Thyroid gland (tissue), 4 donors: ENCODE results near the gene STX16. TPM values are rescaled to one million over a fixed set of nuclear protein-coding genes. Genes with fewer than 3 reads are reported as not detected.
"Not testable (repeated sequence)": the region's sequence is repeated elsewhere in the genome, so short reads cannot be mapped to it uniquely, and the experiment has no call there.

ENCODE experiments used
- DNase-seq, 2 donors: peaks; one replicate each; pipeline ENCODE4 v3.0.0-alpha.2; 2019
- H3K27ac ChIP-seq, 3 donors: fragments of 200-600 bp; sonication (generic); 1 replicate in 2 of 3; 2 replicates in 1 of 3; pipeline ENCODE4 v1.5.1; 2016 to 2019; ENCODE audit warnings: mild to moderate bottlenecking in 1 of 3, moderate library complexity in 1 of 3
- H3K27me3 ChIP-seq: fragments of 200-600 bp; sonication (generic); one replicate; pipeline ENCODE4 v1.5.1; 2019
- H3K36me3 ChIP-seq, 2 donors: fragments of 200-600 bp; sonication (generic); one replicate each; pipeline ENCODE4 v1.5.1; 2016 to 2019
- H3K4me1 ChIP-seq, 2 donors: fragments of 200-600 bp; sonication (generic); one replicate each; pipeline ENCODE4 v1.5.1; 2017 to 2019
- H3K4me3 ChIP-seq, 3 donors: fragments of 200-600 bp; sonication (generic); replicated peaks in 1 of 3; 1 replicate in 2 of 3; 2 replicates in 1 of 3; pipeline ENCODE4 v1.5.1; 2016; ENCODE audit warnings: mild to moderate bottlenecking in 1 of 3
- H3K9me3 ChIP-seq: fragments of 200-600 bp; sonication (generic); one replicate; pipeline ENCODE4 v1.5.1; 2017
- CTCF ChIP-seq, 6 experiments: fragments of 200-600 bp in 3 of 6; fragments of 450-650 bp in 3 of 6; sonication (generic) in 3 of 6; IDR thresholded peaks; one replicate each; pipeline ENCODE4 v1.5.1; 2016 to 2019; ENCODE audit warnings: antibody characterized with exemption in 6 of 6, mild to moderate bottlenecking in 2 of 6, inconsistent platforms in 1 of 6, moderate library complexity in 1 of 6
- POLR2A ChIP-seq, 2 donors: fragments of 450-650 bp; IDR thresholded peaks; one replicate each; pipeline ENCODE4 v1.6.1; 2017; ENCODE audit warnings: antibody characterized with exemption in 2 of 2, mild to moderate bottlenecking in 2 of 2, moderate library complexity in 1 of 2
- WGBS, 2 donors: methylation state at CpG; one replicate each; pipeline ENCODE4 v1.1.5; 2017; 5-methylcytosine and 5-hydroxymethylcytosine counted together
- intact Hi-C: fragments of 100-400 bp; cut with DNase I; formaldehyde crosslinking; loops from one replicate; pipeline ENCODE4 v1.15.1; 2023
- total RNA-seq, 4 donors: library from RNA; depleted of rRNA; stranded (reverse); fragments of >200 nt; gene quantifications; one replicate each; pipeline ENCODE4 v1.2.3, GENCODE V29; 2016

The STX16 gene
- total RNA-seq, 4 donors from 2014 or later = 42.5 to 59.1 (median 53.0) TPM

GRCh38 chr20:58646257-58646656, 4.8 kb upstream of the STX16 start:
- DNase-seq = no peak
- no peaks in the 10 kb centered on the region for H3K36me3 ChIP-seq
- WGBS, 2 donors = 94 to 95% methylated on average over 3 of the region's 3 CpGs
- intact Hi-C loops = no loop called here
- no peak overlapping the region for H3K4me3 ChIP-seq
- H3K27me3 ChIP-seq = no peaks in the 10 kb centered on the region
- H3K4me1 ChIP-seq = peaks cover 6 to 15% of the 10 kb centered on the region in 2 donors
- TF ChIP-seq POLR2A (IDR thresholded peaks at IDR 0.05) = no peak
- TF ChIP-seq CTCF (IDR thresholded peaks at IDR 0.05) = no peak
- H3K27ac ChIP-seq = no peak overlapping the region
- no peaks in the 10 kb centered on the region for H3K9me3 ChIP-seq

- Histone ChIP-seq H3K4me1 (peaks cover 6 to 15% of the 10 kb centered on the region in 2 donors), H3K4me3 (no peak overlapping the region), H3K27ac (no peak overlapping the region), H3K9me3 (no peaks in the 10 kb centered on the region), H3K27me3 (no peaks in the 10 kb centered on the region), H3K36me3 (no peaks in the 10 kb centered on the region)
- DNase-seq = no peak
- intact Hi-C loops = no loop called here
- TF ChIP-seq CTCF (IDR thresholded peaks at IDR 0.05) (no peak), POLR2A (IDR thresholded peaks at IDR 0.05) (no peak)
- 91 to 93% methylated on average over 4 of the region's 4 CpGs for WGBS, 2 donors
Observed at GRCh38 chr20:58646703-58647102, 4.4 kb upstream of the STX16 start.

GRCh38 chr20:58647162-58647795, 3.8 kb upstream of the STX16 start:
- 93 to 97% methylated on average over 7 of the region's 7 CpGs for WGBS, 2 donors
- Histone ChIP-seq H3K27ac (no peak overlapping the region), H3K36me3 (no peaks in the 10 kb centered on the region), H3K27me3 (no peaks in the 10 kb centered on the region), H3K4me3 (no peak overlapping the region), H3K4me1 (peaks cover 6 to 15% of the 10 kb centered on the region in 2 donors), H3K9me3 (no peaks in the 10 kb centered on the region)
- no peak for DNase-seq
- intact Hi-C loops = no loop called here
- no peak for TF ChIP-seq POLR2A (IDR thresholded peaks at IDR 0.05)
- TF ChIP-seq CTCF (IDR thresholded peaks at IDR 0.05) = no peak

GRCh38 chr20:58647796-58648501, 3.1 kb upstream of the STX16 start:
- H3K4me3 ChIP-seq = no peak overlapping the region
- intact Hi-C loops = no loop called here
- 84 to 86% methylated on average over 7 of the region's 12 CpGs for WGBS, 2 donors
- no peaks in the 10 kb centered on the region for H3K27me3 ChIP-seq
- TF ChIP-seq POLR2A (IDR thresholded peaks at IDR 0.05) (no peak), CTCF (IDR thresholded peaks at IDR 0.05) (no peak)
- no peak for DNase-seq
- no peaks in the 10 kb centered on the region for H3K36me3 ChIP-seq
- peaks cover 10 to 18% of the 10 kb centered on the region in 2 donors for H3K4me1 ChIP-seq
- H3K27ac ChIP-seq = no peak overlapping the region
- no peaks in the 10 kb centered on the region for H3K9me3 ChIP-seq

GRCh38 chr20:58648502-58648825, 2.6 kb upstream of the STX16 start:
- H3K27ac ChIP-seq, H3K4me3 ChIP-seq, H3K27me3 ChIP-seq, H3K36me3 ChIP-seq, intact Hi-C loops, H3K9me3 ChIP-seq, DNase-seq: not testable (repeated sequence)
- peaks cover 15 to 23% of the 10 kb centered on the region in 2 donors for H3K4me1 ChIP-seq
- 86% methylated on average over 4 to 5 of the region's 6 CpGs for WGBS, 2 donors
